Fibroblast of skin of left biceps (primary cell): Measurements from ENCODE around the gene DNAJC16.
A peak's percentile ranks its signal among the peaks of the same experiment; 100 is the strongest.
"Not testable (repeated sequence)": the region's sequence is repeated elsewhere in the genome, so short reads cannot be mapped to it uniquely, and the experiment has no call there.

Source experiments
- DNase-seq, 2 experiments: peaks; one replicate each; pipeline ENCODE4 v3.0.0-alpha.2; 2013; ENCODE audit warnings: low read depth in 2 of 2

DNAJC16 gene

DNA sequence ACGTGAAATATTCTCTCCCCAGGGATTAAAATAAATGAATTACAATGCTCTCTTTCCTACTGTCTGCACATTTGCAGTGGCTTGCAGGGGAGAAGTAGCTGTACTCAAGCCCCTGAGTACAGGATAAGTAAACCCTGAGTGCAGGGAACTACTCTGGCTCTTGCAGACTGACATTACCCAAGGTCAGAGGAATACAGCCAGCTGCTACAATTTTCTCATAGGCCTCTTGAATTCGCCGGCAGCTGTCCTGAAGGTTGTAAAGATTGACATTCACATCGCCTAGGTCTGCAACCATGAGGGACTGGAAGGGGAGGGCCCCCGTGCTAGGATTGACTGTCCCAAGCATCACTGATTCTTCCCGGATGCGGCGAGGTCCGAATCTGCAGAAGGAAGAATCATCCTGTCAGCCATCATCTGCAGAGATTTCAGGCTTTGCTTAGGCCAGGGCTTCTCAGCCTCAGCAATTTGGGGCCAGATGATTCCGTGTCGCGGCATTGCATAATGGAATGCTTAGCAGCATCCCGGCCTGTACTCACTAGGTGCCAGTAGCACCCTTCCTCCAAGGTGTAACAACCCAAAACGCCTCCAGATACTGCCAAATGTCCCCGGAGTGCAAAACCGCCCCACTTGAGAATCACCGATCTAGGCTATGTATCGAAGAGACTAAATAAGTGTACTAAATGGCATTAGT is 56.5 kb downstream of the DNAJC16 start:
- no peak for DNase-seq

- DNase-seq: no peak
Measured at GRCh38 chr1:15584489-15585363, 58.1 kb downstream of the DNAJC16 start, which contains the start of gene AGMAT. AGMAT (minus strand) TSS chr1:15585051; CDS start chr1:15584967, 84 bp downstream.

- no peak for DNase-seq
Measured at GRCh38 chr1:15592285-15592684, 65.6 kb downstream of the DNAJC16 start.

DNA sequence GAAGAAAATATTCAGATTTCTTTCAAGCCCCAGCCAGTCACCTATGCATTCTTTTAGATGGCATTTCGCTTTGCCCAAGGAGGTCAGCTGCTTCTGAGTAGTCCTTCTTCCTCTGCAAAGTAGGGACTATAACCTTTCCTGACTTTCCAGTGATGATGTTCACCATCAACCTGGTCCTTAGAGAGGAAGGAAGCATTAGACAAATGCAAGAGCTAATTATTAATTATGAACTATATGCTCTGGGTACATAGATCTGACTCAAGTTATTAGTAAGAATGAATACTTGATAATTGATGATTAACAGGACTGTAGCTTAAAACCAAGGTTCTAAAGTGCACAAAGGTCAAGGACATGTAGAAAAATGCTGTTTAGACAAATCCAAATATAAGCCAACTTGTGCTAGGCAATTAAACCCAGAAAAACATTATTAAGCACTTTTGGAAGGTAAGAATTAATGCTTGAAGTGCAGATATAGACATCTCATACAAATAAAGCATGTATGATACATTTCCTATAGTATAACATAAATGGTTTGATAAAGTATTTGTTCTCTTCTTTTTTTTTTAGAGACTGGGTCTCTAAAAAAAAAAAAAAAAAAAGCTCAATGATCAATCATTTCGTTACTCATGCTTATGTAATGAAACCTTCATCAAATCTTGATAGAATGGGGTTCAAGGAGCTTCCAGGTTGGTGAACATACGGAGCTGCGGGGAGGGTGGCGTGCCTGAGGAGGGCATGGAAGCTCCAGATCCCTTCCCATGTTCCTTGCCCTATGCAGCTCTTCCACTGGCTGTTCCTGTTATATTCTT is 69.4 kb downstream of the DNAJC16 start:
- DNase-seq: no peak

- no peak for DNase-seq
Measured at GRCh38 chr1:15598436-15598835, 71.8 kb downstream of the DNAJC16 start.

GRCh38 chr1:15603050-15603965 is 76.7 kb downstream of the DNAJC16 start:
- DNase-seq: peak; percentile 85 to 88

GRCh38 chr1:15603966-15604282 is 77.3 kb downstream of the DNAJC16 start:
- DNase-seq: not testable (repeated sequence)

GRCh38 chr1:15604400-15604799 is 77.8 kb downstream of the DNAJC16 start:
- DNase-seq: not testable (repeated sequence)

DNA sequence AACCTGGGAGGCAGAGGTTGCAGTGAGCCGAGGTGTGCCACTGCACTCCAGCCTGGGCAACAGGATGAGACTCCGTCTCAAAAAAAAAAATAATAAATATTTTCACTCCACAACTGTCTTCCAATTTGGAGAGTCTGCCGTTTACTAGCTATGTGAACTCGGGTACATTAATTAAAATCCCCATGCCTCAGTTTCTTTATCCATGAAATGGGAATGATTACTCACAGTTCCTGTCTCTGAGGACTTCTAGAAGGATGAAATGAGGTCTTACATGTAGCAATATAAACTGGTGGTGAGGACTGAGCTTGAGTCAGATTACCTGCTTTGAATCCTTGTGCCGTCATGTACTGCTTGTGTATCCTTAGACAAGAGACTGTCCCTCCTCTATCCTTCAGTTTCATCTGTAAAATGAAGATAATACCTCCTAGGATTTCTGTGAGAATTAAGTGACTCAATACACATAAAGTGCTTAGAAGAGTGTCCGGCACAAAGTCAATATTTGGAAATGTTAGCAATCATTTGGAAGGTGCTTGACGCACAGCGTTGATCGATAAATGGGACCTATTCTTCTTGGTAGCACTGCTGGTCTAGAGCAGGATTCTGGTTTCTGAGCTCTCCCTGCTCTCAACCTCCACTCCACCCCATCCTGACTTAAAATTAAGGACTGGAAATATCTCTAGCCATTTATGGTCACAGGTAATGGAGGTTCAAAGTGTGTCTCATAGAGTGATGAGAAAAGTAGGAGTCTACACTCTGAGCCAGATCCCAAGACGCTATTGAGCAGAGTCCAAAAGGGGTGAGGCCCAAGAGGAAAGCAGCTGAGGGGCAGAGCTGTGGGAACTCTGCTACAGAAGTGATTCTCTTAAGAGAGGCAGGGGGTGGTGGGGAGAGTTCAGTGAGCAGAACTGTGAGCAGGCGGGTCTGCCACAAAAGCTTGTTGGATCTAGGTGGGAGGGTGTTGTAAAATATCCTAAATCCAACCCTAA is 79.0 kb downstream of the DNAJC16 start:
- DNase-seq: no peak

- DNase-seq: no peak
Measured at GRCh38 chr1:15609631-15610030, 83.0 kb downstream of the DNAJC16 start.

DNA sequence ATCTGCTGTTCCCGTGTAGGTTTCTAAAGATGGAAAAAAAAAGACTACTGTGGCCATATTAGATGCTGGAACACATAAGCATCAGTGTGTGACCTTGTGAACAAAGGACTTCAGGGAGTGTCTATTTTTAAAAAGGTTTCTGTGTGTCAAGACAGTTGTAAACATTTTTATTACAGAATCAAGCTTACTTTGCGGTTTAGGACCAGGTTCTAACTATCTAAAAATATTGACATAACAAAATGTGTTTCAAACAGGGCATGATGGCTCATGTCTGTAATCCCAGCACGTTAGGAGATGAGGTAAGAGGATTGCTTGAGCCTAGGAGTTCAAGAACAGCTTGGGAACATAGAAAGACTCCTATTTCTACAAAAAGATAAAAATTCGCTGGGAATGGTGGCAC is 83.5 kb downstream of the DNAJC16 start:
- DNase-seq: no peak

GRCh38 chr1:15616373-15617172 is 89.9 kb downstream of the DNAJC16 start:
- no peak for DNase-seq

DNA sequence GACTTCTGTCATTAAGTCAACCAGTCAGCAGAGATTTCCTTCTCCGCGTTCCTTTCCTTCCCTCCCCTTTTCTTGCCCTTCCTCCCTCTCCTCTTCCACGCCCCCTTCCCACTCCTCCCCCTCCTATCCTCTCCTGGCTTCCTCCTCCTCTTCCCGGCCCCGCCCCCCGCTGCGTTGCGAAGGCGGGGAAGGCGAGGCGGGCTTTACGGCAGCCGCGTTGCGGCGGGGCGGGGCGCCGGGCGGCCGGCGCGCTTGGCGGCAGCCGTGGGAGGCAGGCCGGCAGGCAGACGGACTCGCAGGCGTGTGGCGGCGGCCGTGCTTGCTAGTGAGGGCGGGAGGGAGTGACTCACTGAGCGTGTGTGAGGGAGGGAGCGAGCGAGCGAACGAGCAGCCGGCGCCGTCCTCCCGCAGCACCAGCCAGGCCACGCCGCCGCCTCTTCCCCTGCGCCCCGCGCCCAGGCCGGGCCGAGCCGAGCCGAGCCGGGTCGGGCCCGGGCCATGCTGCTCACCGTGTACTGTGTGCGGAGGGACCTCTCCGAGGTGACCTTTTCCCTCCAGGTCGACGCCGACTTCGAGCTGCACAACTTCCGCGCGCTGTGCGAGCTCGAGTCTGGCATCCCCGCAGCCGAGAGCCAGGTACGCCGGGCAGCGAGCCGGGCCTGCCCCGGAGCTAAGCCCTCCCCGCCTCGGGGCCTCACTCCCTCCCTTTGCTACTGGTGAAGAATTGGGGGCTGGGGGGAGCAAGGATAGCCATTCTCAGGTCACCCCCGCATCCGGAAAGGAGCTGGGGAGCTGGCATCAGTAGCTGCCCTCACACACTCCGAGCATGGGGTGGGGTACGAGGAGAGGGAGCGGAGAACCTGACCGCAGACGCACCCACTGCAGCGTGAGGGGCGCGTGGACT is 90.8 kb downstream of the DNAJC16 start, which contains the start of gene DDI2:
TSS of gene DDI2 (plus strand) at position 286 of the 904 bp plus-strand sequence. CDS start at position 499, 213 bp downstream.
- peak; percentile 96 to 97 for DNase-seq

GRCh38 chr1:15618077-15618654 is 91.5 kb downstream of the DNAJC16 start:
- no peak for DNase-seq

DNA sequence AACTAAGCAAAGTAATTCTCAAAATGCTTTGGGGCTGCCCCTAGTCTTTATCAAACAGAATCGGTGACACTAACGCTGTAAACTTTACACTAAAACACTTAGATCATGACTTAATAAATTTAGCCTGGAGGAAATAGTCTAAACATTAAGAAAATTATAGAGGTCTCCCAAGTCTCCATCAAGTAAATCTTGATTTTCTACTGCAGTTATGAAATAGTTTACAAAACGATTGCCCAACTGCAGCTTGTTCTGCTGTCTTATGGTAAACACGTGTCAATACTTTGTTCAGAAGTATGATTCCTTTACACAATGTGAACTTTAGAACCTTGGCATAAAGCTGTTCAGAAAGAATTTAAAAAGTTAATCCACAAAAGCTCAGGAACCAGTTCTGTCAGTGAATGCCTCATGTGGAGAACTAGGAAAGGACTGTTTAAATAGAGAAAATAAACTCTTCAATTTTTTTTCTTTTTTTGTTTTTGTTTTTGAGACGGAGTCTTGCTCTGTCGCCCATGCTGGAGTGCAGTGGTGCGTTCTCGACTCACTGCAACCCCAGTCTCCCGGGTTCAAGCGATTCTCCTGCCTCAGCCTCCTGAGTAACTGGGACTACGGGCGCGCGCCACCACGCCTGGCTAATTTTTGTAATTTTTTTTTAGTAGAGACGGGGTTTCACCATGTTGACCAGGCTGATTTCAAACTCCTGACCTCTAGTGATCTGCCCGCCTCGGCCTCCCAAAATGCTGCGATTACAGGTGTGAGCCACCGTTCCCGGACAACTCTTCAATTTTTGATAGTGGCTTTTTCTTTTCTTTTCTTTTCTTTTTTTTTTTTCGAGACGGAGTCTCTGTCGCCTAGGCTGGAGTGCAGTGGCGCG is 92.2 kb downstream of the DNAJC16 start:
- DNase-seq: peak; percentile 29 to 36

DNA sequence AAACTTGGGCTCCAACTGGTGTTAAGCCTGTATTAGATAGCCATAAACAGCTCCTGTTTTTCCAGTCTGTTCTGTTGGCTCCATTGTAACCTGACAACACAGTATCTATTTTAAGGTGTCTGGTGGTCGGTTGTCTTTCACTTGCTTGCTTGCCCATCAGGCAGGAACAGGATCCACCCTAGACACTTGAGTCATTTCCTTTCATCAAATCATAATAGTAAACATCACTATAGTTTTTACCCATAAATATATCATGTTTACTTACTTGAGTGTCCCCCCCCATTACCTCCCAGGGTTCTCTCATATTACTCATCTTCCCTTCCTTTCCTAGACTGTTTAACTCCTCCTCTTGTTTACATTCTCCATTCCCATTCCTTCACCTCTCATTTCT is 93.5 kb downstream of the DNAJC16 start:
- DNase-seq: no peak
